CD14-positive monocyte (primary cell): ENCODE data around the gene PDLIM7. TPM values are rescaled to one million over a fixed set of nuclear protein-coding genes. Genes with fewer than 3 reads are reported as not detected.

ENCODE experiments used
- DNase-seq, 3 donors: peaks; one replicate each; pipeline ENCODE4 v3.0.0-alpha.2; 2011 to 2022
- H2AFZ ChIP-seq: 2 replicates; pipeline ENCODE4 v1.6.0; 2012; ENCODE audit warnings: mild to moderate bottlenecking, low read depth, low read length, inconsistent platforms; ENCODE audit not compliant: insufficient read depth, poor library complexity, severe bottlenecking
- H3K27ac ChIP-seq, 2 donors: 1 replicate in 1 of 2; 2 replicates in 1 of 2; pipeline ENCODE4 v1.5.1; 2012 to 2013; ENCODE audit warnings: low read length in 2 of 2, control low read depth in 1 of 2, inconsistent platforms in 1 of 2, low read depth in 1 of 2, mild to moderate bottlenecking in 1 of 2
- H3K27me3 ChIP-seq, 2 donors: one replicate each; pipeline versions ENCODE4 v1.6.0 to v1.6.1; 2011 to 2013; ENCODE audit warnings: low read length in 2 of 2; ENCODE audit not compliant: control insufficient read depth in 2 of 2, insufficient read depth in 2 of 2
- H3K36me3 ChIP-seq, 2 donors: replicated peaks in 1 of 2; 1 replicate in 1 of 2; 2 replicates in 1 of 2; pipeline versions ENCODE4 v1.5.1 to v1.6.1; 2012 to 2013; ENCODE audit warnings: low read length in 2 of 2, control low read depth in 1 of 2, inconsistent platforms in 1 of 2, mild to moderate bottlenecking in 1 of 2; ENCODE audit not compliant: insufficient read depth in 2 of 2, control insufficient read depth in 1 of 2
- H3K4me1 ChIP-seq, 2 donors: 1 replicate in 1 of 2; 2 replicates in 1 of 2; pipeline versions ENCODE4 v1.5.1 to v1.6.1; 2012 to 2013; ENCODE audit warnings: low read length in 2 of 2, control low read depth in 1 of 2, inconsistent platforms in 1 of 2, mild to moderate bottlenecking in 1 of 2, moderate library complexity in 1 of 2; ENCODE audit not compliant: insufficient read depth in 2 of 2, control insufficient read depth in 1 of 2
- H3K4me2 ChIP-seq: replicated peaks from 2 replicates; pipeline ENCODE3; 2012; ENCODE audit warnings: low read length, moderate library complexity, mild to moderate bottlenecking; ENCODE audit not compliant: poor library complexity, severe bottlenecking; ENCODE audit errors: extremely low read depth
- H3K4me3 ChIP-seq, 3 experiments: fragments of 200-600 bp in 1 of 3; sonication (generic) in 1 of 3; replicated peaks in 1 of 3; 1 replicate in 2 of 3; 2 replicates in 1 of 3; pipeline ENCODE4 v1.5.1; 2011 to 2013; ENCODE audit warnings: low read length in 3 of 3, mild to moderate bottlenecking in 3 of 3, control low read depth in 2 of 3, low read depth in 2 of 3, inconsistent platforms in 1 of 3, moderate library complexity in 1 of 3
- H3K79me2 ChIP-seq: 2 replicates; pipeline ENCODE4 v1.6.0; 2012; ENCODE audit warnings: mild to moderate bottlenecking, control low read depth, inconsistent platforms, low read length, moderate library complexity; ENCODE audit not compliant: insufficient read depth
- H3K9ac ChIP-seq: 2 replicates; pipeline ENCODE4 v1.6.0; 2017; ENCODE audit warnings: low read length, mild to moderate bottlenecking; ENCODE audit not compliant: insufficient read depth, poor library complexity, severe bottlenecking
- H3K9me3 ChIP-seq, 2 donors: replicated peaks in 1 of 2; 1 replicate in 1 of 2; 2 replicates in 1 of 2; pipeline versions ENCODE4 v1.5.1 to v1.6.1; 2012 to 2013; ENCODE audit warnings: low read length in 2 of 2, control low read depth in 1 of 2; ENCODE audit not compliant: control insufficient read depth in 1 of 2, insufficient read depth in 1 of 2
- H4K20me1 ChIP-seq: 2 replicates; pipeline ENCODE4 v1.6.0; 2012; ENCODE audit warnings: mild to moderate bottlenecking, low read length, control low read depth, moderate library complexity; ENCODE audit not compliant: insufficient read depth
- H3K27ac Mint-ChIP-seq, 7 donors: one replicate each; pipeline ENCODE4 v1.8.0; 2020; ENCODE audit warnings: mild to moderate bottlenecking in 7 of 7, mixed read lengths in 7 of 7, moderate library complexity in 6 of 7, inconsistent platforms in 2 of 7
- H3K27me3 Mint-ChIP-seq, 3 donors: one replicate each; pipeline ENCODE4 v1.8.0; 2021 to 2022; ENCODE audit warnings: low read depth in 3 of 3, mild to moderate bottlenecking in 3 of 3, mixed read lengths in 3 of 3, moderate library complexity in 3 of 3, inconsistent platforms in 1 of 3
- H3K36me3 Mint-ChIP-seq, 2 donors: one replicate each; pipeline ENCODE4 v1.8.0; 2020; ENCODE audit warnings: mixed read lengths in 2 of 2, inconsistent platforms in 1 of 2, mild to moderate bottlenecking in 1 of 2
- H3K4me1 Mint-ChIP-seq: one replicate; pipeline ENCODE4 v1.8.0; 2020; ENCODE audit warnings: mild to moderate bottlenecking, mixed read lengths
- H3K4me3 Mint-ChIP-seq, 2 donors: one replicate each; pipeline ENCODE4 v1.8.0; 2020; ENCODE audit warnings: mild to moderate bottlenecking in 2 of 2, mixed read lengths in 2 of 2, moderate library complexity in 1 of 2
- H3K9me3 Mint-ChIP-seq, 7 donors: one replicate each; pipeline ENCODE4 v1.8.0; 2020 to 2022; ENCODE audit warnings: mixed read lengths in 7 of 7, mild to moderate bottlenecking in 6 of 7, moderate library complexity in 6 of 7, inconsistent platforms in 2 of 7
- WGBS: methylation state at CpG from one replicate; pipeline ENCODE4 v1.1.5; 2013; ENCODE audit warnings: missing lambda C conversion rate; ENCODE audit not compliant: insufficient coverage; 5-methylcytosine and 5-hydroxymethylcytosine counted together
- intact Hi-C, 2 donors: fragments of 100-400 bp; cut with micrococcal nuclease; formaldehyde crosslinking; loops; one replicate each; pipeline versions ENCODE4 v1.15.0 to v1.15.1; 2023
- polyA plus RNA-seq, 3 donors: library from polyadenylated mRNA; depleted of rRNA in 1 of 3; unstranded in 2 of 3; stranded (reverse) in 1 of 3; fragments of 300-500 nt in 2 of 3; fragments of >200 nt in 1 of 3; fragmentation: Illumina TruSeq in 2 of 3; gene quantifications; 1 replicate in 2 of 3; 2 replicates in 1 of 3; pipeline ENCODE4 v1.2.3, GENCODE V29; 2012 to 2021
- TF ChIP-seq, protein P1 (sequence below): fragments of 200-600 bp; IDR thresholded peaks from one replicate; pipeline ENCODE4 v1.8.0; 2022; ENCODE audit warnings: antibody characterized with exemption, mild to moderate bottlenecking

PDLIM7 gene
- polyA plus RNA-seq, 3 donors = 21.6 to 126 (median 27.2) TPM

DNA sequence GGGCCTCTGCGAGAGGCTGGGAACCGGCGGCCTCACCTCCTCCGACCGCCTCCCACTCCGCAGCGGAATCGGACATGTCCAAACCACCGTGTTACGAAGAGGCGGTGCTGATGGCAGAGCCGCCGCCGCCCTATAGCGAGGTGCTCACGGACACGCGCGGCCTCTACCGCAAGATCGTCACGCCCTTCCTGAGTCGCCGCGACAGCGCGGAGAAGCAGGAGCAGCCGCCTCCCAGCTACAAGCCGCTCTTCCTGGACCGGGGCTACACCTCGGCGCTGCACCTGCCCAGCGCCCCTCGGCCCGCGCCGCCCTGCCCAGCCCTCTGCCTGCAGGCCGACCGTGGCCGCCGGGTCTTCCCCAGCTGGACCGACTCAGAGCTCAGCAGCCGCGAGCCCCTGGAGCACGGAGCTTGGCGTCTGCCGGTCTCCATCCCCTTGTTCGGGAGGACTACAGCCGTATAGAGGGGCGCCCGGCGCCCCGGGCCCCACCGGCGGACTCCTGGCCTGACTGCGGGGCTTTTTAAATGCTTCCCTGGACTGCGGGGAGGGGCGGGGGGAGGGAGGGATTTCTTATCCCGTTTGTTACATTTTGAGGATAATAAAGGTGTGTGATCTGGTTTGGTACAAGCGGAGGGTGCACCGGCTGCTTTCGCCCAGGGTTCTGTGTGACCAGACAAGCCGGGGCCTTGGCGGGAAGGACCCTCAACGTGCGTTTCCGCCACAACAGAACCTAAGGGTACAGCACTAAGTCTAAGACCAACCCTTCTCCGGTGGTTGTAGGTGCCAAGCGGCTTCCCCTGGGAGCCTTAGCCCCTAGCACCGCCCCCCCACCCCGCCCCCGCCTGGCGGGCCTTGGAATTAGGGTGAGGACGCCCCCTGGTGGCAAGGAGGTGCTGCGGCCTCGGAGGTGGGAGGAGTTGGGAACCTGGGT is 41.5 kb downstream of the PDLIM7 start:
- peak overlapping the region; percentile 78 to 84 for H3K4me3 Mint-ChIP-seq
- no peaks in the 10 kb centered on the region for H3K79me2 ChIP-seq
- H3K27me3 ChIP-seq = peaks cover 0 to 24% of the 10 kb centered on the region in 2 donors
- H3K4me3 ChIP-seq = peak overlapping the region; percentile 35 to 77 (median 38)
- H3K4me1 ChIP-seq = peaks cover 36 to 43% of the 10 kb centered on the region in 2 donors
- TF ChIP-seq, protein P1, sequence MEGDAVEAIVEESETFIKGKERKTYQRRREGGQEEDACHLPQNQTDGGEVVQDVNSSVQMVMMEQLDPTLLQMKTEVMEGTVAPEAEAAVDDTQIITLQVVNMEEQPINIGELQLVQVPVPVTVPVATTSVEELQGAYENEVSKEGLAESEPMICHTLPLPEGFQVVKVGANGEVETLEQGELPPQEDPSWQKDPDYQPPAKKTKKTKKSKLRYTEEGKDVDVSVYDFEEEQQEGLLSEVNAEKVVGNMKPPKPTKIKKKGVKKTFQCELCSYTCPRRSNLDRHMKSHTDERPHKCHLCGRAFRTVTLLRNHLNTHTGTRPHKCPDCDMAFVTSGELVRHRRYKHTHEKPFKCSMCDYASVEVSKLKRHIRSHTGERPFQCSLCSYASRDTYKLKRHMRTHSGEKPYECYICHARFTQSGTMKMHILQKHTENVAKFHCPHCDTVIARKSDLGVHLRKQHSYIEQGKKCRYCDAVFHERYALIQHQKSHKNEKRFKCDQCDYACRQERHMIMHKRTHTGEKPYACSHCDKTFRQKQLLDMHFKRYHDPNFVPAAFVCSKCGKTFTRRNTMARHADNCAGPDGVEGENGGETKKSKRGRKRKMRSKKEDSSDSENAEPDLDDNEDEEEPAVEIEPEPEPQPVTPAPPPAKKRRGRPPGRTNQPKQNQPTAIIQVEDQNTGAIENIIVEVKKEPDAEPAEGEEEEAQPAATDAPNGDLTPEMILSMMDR = peak; percentile 99
- under 1% methylated on average over 64 of the region's 76 CpGs for WGBS
- peak overlapping the region; percentile 69 for H3K9ac ChIP-seq
- H3K4me1 Mint-ChIP-seq = peaks cover 25% of the 10 kb centered on the region
- peak overlapping the region; percentile 61 for H2AFZ ChIP-seq
- H3K9me3 Mint-ChIP-seq = peaks cover 0 to 9% (median 0%) of the 10 kb centered on the region in 7 donors
- intact Hi-C loops = loop anchor here (1.0 to 5.0 kb wide), 7 partner anchors 27 to 149 kb away; partner anchors contain the start of genes GRK6 (in 1 of the 2) and PDLIM7 (in 1 of the 2)
- H3K27ac Mint-ChIP-seq = peak overlapping the region; percentile 69 to 88 (median 83)
- peaks cover 9% of the 10 kb centered on the region for H4K20me1 ChIP-seq
- DNase-seq = peak; percentile 81 to 92 (median 91)
- H3K27ac ChIP-seq = peak overlapping the region in 1 of 2 donors; percentile 34
- H3K36me3 ChIP-seq = no peaks in the 10 kb centered on the region
- H3K36me3 Mint-ChIP-seq = peaks cover 0 to 5% of the 10 kb centered on the region in 2 donors
- H3K9me3 ChIP-seq = no peaks in the 10 kb centered on the region
- peak overlapping the region; percentile 86 for H3K4me2 ChIP-seq
- H3K27me3 Mint-ChIP-seq = peaks cover 25 to 39% (median 30%) of the 10 kb centered on the region in 3 donors

- Mint-ChIP-seq H3K36me3 (peaks cover 0 to 7% of the 10 kb centered on the region in 2 donors), H3K4me3 (peak overlapping the region; percentile 78 to 84), H3K27me3 (peaks cover 32 to 47% (median 36%) of the 10 kb centered on the region in 3 donors), H3K4me1 (peaks cover 25% of the 10 kb centered on the region), H3K9me3 (peaks cover 0 to 9% (median 0%) of the 10 kb centered on the region in 7 donors), H3K27ac (peak overlapping the region in 3 of 7 donors; percentile 63 to 87 (median 65))
- Histone ChIP-seq H2AFZ (peak overlapping the region; percentile 61), H3K27me3 (peaks cover 0 to 30% of the 10 kb centered on the region in 2 donors), H3K9me3 (no peaks in the 10 kb centered on the region), H3K27ac (peak overlapping the region in 1 of 2 donors; percentile 34), H3K4me1 (peaks cover 36 to 43% of the 10 kb centered on the region in 2 donors), H4K20me1 (peaks cover 9% of the 10 kb centered on the region), H3K79me2 (no peaks in the 10 kb centered on the region), H3K36me3 (no peaks in the 10 kb centered on the region), H3K4me3 (peak overlapping the region; percentile 35 to 77 (median 38)), H3K9ac (peak overlapping the region; percentile 69), H3K4me2 (peak overlapping the region; percentile 86)
- TF ChIP-seq, protein P1 = peak; percentile 45
- peak; percentile 43 to 64 (median 47) for DNase-seq
- intact Hi-C loops = loop anchor here (1.0 to 5.0 kb wide), 6 partner anchors 26 to 148 kb away; partner anchors contain the start of genes GRK6 (in 1 of the 2) and PDLIM7 (in 1 of the 2)
- under 1% methylated on average over 80 of the region's 80 CpGs for WGBS
Observed at GRCh38 chr5:177455036-177455660, 42.3 kb downstream of the PDLIM7 start.
